HG03521 (cell line): Measurements from ENCODE around the gene ZSWIM7.
"Not testable (repeated sequence)": the region's sequence is repeated elsewhere in the genome, so short reads cannot be mapped to it uniquely, and the experiment has no call there.

ENCODE experiments used
- ATAC-seq: cut with Tn5 transposase; IDR thresholded peaks from one replicate; pipeline ENCODE4 v1.9.1; 2021; ENCODE audit warnings: mild to moderate bottlenecking, moderate library complexity; ENCODE audit not compliant: unreplicated experiment

The ZSWIM7 gene

GRCh38 chr17:15958484-15958854 is 41.0 kb downstream of the ZSWIM7 start:
- no peak for ATAC-seq

GRCh38 chr17:15957608-15958307 is 41.7 kb downstream of the ZSWIM7 start:
- ATAC-seq, result no peak

GRCh38 chr17:15957206-15957605 is 42.3 kb downstream of the ZSWIM7 start:
- ATAC-seq, result no peak

GRCh38 chr17:15955793-15956541 is 43.5 kb downstream of the ZSWIM7 start:
- no peak for ATAC-seq

GRCh38 chr17:15954222-15954621 is 45.3 kb downstream of the ZSWIM7 start:
- no peak for ATAC-seq

- no peak for ATAC-seq
Measured at GRCh38 chr17:15952916-15953790, 46.4 kb downstream of the ZSWIM7 start.

- no peak for ATAC-seq
Measured at GRCh38 chr17:15952048-15952532, 47.4 kb downstream of the ZSWIM7 start.

GRCh38 chr17:15951368-15952047 is 48.0 kb downstream of the ZSWIM7 start:
- no peak for ATAC-seq

GRCh38 chr17:15947976-15948752 is 51.3 kb downstream of the ZSWIM7 start:
- ATAC-seq, result no peak

- ATAC-seq, result no peak
Measured at GRCh38 chr17:15947271-15947670, 52.2 kb downstream of the ZSWIM7 start.

- no peak for ATAC-seq
Measured at GRCh38 chr17:15946611-15947120, 52.8 kb downstream of the ZSWIM7 start.

GRCh38 chr17:15945527-15946191 is 53.8 kb downstream of the ZSWIM7 start:
- no peak for ATAC-seq

- no peak for ATAC-seq
Measured at GRCh38 chr17:15944759-15945526, 54.6 kb downstream of the ZSWIM7 start, which contains the start of gene ADORA2B. Gene ADORA2B (plus strand): TSS chr17:15945130. CDS start chr17:15945249, 119 bp downstream.

GRCh38 chr17:15943971-15944758 is 55.3 kb downstream of the ZSWIM7 start:
- no peak for ATAC-seq

GRCh38 chr17:15942207-15942833 is 57.2 kb downstream of the ZSWIM7 start:
- ATAC-seq, result no peak

GRCh38 chr17:15941781-15942180 is 57.7 kb downstream of the ZSWIM7 start:
- no peak for ATAC-seq

GRCh38 chr17:15936481-15936880 is 63.0 kb downstream of the ZSWIM7 start:
- not testable (repeated sequence) for ATAC-seq
